CD4-positive, alpha-beta T cell treated with Interleukin-17A for 1 hour (primary cell): Measurements from ENCODE around the gene SLC25A6.
"Not testable (repeated sequence)": the region's sequence is repeated elsewhere in the genome, so short reads cannot be mapped to it uniquely, and the experiment has no call there.

Experiments
- DNase-seq: peaks from one replicate; pipeline ENCODE4 v3.0.0-alpha.2; 2020

Gene SLC25A6

DNA sequence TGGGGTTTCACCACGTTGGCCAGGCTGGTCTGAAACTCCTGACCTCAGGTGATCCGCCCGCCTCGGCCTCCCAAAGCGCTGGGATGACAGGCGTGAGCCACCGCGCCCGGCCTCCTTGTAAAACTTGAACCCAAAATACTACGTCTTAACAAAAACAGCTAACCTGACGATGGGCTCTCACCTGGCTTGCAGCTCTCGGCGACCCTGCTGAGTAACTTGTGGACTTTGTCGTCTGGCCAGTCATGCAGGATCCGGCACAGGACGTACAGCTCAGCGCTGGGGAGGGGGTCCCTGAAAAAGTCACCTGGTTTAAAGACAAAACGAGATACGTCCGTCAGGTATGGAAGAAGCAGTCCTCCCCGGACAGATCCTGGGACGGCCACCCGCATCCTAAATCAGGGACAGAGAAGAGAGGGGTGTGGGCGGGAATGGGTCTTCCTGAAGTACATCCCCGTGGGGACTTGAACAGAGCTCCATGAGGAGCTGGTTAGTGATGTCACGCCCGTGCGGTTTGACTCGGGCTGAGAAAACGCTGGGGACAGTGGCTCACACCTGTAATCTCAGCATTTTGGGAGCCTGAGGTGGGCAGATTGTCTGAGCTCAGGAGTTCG is 20.7 kb upstream of the SLC25A6 start:
- no peak for DNase-seq

DNA sequence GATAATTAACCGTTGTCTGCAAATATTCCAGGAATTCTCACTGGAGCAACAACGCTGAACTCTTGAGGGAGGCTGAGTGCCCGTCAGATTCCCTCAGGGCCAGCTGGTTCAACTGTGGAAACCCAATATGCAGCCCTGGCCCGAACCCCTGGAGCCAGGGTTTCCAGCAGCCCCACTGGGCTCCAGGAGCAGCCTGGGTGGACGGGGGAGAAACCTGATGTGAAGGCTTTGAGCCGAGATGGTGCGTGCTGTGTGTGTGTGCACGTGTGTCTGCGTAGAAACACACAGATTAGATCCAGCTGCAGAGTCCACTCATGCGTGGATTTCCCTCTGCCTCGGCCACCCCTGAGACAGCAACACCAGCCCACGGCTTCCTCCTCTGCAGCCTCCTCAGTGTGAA is 19.4 kb upstream of the SLC25A6 start:
- DNase-seq, result no peak

DNA sequence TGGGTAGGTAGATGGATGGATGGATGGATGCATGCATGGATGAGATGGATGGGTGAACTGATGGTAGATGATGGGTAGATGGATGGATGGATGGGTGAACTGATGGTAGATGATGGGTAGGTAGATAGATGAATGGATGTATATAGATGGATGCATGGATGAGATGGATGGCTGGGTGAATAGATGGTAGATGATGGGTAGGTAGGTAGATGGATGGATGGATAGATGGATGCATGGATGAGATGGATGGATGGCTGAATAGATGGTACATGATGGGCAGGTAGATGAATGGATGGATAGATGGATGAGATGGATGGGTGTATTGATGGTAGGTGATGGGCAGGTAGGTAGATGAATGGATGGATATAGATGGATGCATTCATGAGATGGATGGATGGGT is 15.1 kb upstream of the SLC25A6 start:
- no peak for DNase-seq

DNA sequence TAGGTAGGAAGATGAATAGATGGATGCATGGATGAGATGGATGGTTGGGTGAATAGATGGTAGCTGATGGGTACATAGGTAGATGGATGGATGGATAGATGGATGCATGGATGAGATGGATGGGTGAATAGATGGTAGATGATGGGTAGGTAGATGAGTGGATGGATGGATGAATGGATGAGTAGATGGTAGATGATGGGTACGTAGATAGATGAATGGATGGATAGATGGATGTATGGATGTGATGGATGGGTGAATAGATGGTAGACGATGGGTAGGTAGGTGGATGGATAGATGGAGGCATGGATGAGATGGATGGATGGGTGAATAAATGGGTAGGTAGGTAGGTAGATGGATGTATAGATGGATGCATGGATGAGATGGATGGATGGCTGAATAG is 13.9 kb upstream of the SLC25A6 start:
- DNase-seq, result not testable (repeated sequence)

DNA sequence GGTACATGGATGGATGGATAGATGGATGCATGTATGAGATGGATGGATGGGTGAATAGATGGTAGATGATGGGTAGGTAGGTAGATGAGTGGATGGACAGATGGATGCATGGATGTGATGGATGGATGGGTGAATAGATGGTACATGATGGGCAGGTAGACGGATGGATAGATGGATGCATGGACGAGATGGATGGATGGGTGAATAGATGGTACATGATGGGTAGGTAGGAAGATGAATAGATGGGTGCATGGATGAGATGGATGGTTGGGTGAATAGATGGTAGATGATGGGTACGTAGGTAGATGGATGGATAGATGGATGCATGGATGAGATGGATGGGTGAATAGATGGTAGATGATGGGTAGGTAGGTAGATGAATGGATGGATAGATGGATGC is 12.0 kb upstream of the SLC25A6 start:
- DNase-seq, result not testable (repeated sequence)

DNA sequence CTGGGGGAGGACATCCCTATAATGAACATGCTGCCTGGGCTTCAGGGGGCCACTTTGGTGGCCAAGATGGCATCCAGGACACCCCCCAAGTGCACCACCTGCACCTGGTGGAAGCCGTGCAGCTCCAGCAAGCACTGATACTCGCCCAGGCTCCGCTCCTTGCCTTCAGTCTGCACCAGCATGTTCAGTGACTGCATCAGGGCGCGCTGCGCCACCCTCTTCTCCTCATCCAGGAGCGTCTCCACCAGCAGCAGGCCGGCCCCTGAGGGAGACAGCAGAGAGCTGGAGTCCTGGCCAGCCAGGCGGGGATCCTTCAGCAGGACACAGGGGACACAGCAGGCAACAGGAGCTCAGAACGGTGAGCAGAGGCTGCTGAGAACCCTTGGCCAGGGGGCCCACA is 11.3 kb upstream of the SLC25A6 start:
- DNase-seq, result no peak

DNA sequence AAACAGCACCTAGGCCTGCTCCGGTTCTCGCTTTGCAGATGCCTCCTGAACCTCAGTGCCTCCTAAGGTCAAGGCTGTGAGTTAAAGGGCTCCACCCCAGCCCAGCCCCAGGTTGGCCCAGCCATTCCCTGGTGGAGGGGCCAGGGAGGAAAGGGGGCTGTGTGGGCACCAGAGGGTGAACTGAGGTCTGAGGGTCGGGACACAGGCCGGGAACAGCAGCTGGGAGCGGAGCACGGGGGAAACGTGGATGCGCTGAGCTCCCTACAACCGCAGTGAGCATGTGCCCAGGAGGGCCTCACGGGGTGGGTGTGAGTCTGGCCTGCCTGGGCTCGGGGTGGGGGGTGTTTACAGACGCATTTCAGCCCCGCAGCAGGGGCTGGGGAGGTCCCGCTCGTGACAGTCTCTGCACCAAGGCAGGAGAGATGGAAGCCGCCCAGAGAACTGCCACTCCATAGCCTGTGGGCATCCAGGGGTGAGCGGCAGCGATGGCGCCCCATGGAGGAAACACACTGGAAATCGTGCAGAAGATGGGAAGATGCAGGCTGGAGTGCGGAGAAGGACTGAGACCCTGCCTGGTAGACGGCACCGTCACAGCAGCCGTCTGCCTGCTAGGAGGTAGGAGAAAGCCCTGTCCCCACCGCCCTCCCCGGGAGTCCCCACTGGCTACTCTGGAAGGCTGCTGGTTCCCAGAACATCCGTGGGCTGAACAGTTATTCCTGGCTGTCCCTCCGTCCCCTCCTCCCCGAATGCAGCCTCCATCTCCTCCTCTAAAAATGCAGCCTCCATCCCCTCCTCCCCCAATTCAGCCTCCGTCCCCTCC is 9.9 kb upstream of the SLC25A6 start:
- DNase-seq, result no peak

DNA sequence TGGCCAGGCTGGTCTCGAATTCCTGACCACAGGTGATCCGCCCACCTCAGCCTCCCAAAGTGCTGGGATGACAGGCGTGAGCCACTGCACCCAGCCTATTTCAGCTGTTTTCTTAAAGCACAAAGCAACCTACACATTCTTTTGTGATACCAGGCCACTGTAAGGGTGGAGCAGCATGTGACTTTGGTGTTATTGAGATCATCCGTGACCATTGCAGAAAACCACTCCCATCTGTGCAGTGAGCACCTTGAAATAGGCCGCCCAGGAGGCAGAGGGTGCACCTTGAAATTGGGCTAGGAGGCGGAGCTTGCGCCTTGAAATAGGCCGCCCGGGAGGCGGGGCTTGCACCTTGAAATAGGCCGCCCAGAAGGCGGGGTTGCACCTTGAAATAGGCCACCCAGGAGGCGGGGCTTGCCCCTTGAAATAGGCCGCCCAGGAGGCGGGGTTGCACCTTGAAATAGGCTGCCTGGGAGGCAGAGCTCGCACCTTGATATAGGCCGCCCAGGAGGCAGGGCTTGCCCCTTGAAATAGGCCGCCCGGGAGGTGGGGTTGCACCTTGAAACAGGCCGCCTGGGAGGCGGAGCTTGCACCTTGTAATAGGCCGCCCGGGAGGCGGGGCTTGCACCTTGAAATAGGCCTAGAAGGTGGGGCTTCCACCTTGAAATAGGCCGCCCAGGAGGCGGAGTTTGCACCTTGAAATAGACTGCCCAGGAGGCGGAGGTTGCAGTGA is 9.0 kb upstream of the SLC25A6 start:
- DNase-seq, result no peak

DNA sequence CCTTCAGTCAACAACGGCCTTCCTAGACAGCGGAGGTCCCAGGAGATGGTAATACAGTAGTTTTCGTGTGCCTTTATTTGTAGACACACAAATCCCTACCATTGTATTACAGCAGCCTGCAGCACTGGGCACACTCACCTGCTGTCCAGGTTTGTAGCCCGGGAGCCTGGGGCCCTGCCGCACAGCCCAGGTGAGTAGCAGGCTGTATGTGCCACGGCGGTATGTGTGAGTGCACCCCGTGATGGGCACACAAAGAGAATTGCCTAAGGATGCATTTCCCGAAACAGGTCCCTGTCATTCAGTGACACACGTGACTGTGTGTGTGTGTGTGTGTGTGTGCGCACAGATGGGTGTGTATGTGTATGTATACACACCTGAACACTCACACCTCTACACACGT is 8.1 kb upstream of the SLC25A6 start:
- DNase-seq, result no peak

DNA sequence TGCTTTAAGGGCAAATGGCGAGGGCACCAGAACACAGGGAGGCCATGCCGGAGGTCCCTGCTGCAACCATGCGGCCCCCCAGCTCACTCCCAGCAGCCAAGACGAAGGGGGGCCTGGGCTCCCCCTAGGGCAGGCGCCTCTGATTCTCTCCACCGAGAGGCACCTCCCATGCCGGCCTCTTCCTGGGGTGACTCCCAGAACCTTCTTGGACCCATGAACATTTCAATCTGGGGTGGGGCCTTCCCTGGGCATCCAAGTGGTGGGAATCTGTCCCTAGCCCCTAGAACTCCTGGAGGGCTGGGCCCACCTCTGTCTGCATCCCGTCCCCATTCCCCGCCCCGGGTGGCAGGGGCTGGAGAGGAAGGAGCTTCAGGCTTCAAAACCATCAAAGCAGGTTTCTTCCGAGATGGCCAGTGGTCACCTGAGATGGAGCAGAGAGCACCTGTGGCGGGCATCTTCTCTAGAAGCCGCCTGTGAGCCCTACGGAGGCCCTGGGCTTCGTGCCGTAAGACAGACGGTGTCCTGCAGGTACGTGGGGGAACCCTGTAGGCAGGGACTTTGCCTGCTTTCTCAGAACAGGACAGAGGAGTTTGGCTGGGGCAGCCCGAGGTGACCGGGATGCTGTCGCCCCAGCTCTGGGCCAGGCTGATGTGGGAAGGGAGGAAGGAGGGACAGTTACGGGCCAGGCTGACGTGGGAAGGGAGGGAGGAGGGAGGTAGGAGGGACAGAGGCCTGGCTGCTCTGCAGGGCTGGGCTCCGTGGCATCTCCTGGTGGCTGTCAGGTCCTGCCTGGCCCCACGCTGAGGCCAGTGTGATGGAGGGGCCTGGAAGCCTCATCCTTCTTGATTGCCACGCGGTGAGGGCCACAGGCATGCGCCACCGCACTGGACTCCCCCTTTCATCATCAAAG is 6.8 kb upstream of the SLC25A6 start:
- DNase-seq, result no peak

DNA sequence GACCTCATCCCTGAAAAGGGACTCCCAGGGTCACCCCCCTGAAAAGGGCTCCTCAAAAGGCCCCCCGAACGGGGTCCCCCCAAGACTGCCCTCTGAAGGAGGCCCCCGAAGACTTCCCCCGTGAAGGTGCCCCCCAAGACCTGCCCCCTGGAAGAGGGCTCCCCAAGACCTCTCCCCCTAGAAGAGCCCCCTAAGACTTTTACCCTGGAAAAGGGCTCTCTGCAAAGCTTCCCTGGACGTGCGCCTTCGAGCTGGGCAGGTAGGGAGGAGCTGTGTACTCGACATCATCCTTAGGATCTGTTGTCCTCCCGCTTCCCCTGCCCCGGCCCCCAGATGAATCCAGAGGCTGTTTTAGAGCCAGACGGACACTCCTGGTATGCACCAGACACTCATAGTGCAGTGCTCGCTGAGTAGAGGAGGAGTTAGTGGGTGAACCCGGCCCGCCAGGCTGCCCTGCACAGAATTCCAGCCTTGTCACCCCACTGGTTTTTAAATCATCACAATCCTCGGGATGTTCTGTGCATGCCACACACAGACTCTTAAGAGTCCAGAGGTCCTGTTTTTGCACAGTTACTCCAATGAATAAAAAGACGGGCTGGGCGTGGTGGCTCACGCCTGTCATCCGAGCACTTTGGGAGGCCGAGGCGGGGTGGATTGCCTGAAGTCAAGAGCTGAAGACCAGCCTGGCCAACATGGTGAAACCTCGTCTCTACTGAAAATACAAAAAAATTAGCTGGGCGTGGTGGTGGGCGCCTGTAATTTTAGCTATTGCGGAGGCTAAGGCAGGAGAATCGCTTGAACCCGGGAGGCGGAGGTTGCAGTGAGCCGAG is 5.7 kb upstream of the SLC25A6 start:
- DNase-seq, result no peak

DNA sequence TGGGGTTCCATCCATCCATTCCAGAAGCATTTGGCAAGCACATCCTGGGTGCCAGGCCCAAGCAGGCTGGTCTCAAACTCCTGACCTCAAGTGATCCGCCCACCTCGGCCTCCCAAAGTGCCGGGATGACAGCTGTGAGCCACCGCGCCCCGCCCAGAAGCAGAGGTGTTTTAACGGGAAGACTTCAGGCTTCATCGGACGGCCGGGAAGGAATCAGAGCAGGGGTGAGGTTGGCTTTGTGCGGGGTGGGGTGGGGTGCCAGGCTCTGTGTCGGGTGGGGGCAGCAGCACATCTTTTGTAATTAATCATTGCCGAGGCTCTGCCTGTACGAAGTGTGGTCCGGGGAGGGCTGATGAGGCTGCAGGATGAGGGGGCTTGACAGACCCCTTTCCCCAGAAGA is 5.1 kb upstream of the SLC25A6 start:
- DNase-seq, result no peak

DNA sequence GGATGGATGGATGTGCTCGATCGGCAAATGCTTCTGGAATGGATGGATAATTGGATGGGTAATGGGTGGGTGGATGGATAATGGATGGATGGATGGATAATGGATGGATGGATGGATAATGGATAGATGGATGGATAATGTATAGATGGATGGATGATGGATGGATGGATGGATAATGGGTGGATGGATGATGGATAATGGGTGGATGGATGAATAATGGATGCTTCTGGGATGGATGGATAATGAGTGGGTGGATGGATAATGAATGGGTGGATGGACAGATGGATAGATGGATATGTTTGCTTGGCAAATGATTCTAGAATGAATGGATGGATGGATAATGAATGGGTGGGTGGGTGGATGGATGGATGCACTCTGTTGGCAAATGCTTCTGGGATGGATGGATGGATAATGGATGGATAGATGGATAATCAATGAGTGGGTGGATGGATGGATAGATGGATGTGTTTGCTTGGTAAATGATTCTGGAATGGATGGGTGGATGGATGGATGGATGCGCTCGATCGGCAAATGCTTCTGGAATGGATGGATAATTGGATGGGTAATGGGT is 3.8 kb upstream of the SLC25A6 start:
- no peak for DNase-seq

DNA sequence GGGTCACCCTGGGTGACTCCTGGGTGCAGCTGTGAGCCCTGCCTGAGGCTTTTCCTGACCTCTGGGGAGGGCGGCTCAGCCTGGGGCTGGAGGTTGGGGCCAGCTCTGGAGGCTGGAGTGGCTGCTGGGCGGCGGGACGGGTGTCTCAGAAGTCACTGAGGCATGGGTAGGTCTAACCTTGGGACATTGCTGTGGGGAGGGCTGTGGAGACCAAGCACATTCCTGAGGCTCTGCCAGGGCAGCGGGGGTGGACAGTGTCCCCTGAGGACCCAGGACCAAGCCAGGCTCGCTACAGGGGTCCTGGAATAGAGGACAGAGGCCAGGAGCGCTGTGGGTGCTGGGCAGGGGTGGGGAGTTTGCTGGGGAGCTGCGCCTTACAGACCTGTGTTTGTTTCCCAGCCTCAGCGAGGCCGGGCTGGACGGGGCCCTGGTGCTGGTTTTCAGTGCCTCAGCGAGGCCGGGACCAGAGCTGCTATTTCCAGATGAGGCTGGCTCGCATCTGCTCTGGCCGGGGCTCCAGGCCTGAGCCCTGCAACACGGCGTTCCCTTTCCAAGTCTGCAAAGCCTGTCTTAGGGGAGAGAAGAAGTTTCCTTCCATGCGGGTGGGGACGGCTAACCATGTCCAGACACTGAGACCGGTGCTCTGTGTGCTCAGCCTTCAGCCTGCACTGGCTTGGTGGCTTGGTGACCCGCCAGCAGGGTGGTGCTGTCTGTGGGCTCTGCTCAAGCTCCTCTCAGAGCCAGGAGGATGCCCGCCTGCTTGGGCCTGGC is 3.0 kb upstream of the SLC25A6 start:
- no peak for DNase-seq

DNA sequence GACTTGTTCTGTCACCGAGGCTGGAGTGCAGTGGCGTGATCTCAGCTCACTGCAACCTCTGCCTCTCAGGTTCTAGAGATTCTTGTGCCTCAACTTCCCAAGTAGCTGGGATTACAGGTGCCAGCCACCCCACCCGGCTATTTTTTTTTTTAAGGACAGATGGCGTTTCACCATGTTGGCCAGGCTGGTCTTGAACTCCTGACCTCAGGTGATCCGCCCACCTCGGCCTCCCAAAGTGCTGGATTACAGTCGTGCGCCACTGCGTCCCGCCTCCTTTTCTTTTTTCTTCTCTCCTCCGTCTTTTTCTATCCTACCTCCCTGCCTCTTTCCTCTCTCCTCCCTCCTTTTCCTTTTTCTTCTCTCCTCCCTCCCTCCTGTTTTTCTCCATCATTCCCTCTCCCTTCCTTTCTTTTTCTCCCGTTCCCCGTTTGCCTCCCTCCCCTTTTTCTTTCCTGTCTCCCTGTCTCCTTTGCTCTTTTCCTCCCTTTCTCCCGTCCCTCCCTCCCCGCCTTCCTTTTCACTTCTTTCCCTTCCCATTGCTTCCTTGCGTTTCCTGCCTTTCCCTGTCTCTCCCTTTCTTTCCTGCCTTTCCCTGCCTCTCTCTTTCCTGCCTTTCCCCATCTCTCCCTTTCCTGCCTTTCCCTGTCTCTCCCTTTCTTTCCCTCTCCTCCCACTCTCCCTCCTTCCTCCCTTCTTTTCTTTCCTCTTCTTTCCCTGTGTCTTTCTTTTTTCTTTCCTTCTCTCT is 2.1 kb upstream of the SLC25A6 start:
- DNase-seq, result no peak

DNA sequence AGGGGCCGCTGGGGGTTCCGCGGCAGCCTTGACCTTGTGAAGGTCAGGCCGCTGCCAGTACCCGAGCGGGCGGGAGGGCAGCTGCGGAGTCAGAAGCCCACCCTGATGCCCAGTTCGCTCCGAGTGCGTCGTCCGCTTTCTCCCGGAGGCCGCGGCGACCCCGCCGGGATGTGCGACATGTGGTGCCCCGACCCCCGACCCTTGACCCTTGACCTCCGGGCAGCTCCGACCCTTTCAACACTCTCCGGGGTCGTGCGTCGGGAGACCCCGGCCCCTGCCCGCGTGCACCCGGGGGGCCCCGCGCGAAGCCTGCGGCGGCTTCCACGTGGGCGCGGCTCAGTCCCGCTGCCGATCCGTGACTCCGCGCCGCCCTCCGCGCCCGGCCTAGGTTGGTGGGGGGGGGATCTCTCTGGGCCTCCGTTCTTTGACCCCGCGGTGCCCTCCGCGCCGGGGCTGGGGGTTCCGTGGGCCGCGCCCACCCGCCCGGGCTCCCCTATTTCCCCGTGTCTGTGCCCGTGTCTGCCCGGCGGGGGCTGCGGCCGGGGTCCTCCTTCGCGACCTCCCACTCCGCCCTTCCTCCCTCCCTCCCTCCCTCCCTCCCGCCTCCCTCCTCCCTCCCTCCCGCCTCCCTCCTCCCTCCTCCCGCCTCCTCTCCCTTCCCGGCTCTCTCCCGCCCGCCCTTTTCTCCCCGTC is 609 bp upstream of the SLC25A6 start:
- no peak for DNase-seq

DNA sequence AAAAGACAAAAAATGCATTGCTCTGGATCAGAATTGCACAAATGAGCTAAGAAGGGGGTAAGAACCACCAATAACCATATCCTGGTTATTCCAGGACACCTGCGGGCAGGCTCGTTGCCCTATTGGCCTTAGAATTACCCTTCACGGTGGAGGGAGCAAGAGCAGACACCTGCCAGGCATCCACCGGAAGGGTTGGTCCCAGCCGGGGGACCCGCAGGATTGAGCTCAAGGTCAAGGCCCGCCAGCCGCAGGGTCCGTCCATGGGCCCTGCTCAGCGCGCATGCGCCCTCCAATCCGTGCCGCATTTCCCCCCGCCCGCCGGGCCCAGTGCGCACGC is 575 bp downstream of the SLC25A6 start:
- peak; percentile 92 for DNase-seq

DNA sequence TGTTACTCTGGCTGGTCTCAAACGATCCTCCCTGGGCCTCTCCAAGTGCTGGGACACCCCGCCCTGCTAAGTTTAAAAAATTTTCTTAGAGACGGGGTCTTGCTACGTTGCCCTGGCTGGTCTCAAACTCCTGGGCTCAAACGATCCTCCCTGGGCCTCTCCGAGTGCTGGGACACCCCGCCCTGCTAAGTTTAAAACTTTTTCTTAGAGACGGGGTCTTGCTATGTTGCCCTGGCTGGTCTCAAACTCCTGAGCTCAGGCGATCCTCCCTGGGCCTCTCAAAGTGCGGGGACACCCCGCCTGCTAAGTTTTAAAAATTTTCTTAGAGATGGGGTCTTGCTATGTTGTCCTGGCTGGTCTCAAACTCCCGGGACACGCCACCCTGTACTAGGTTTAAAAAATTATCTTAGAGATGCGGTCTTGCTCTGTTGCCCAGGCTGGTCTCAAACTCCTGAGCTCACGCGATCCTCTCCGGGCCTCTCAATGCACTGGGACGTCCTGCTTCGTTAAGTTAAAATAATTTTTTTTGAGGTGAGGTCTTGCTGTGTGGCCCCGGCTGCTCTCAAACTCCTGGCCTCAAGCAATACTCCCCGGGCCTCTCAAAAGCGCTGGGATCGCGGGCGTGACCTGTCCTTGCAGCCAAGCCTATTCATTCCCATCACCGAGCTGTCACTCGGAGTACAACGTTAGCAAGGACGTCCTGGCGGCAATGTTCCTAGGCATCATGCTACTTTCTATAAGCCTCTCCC is 1.1 kb downstream of the SLC25A6 start:
- no peak for DNase-seq

DNA sequence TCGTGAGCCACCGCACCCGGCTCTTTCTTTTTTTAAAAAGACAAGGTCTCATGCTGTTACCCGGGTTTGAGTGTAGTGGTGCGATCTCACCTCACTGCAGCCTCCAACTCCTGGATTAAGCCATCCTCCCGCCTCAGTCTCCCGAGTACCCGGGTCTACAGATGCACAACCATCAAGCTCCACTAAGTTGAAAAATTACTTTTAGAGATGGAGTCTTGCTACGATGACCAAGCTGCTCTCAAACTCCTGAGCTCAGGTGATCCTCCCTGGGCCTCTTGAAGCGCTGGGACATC is 2.0 kb downstream of the SLC25A6 start:
- DNase-seq, result no peak
